PC-9 (cell line): ENCODE results near the gene SART3.

Experiments
- EZH2 ChIP-seq: fragments of 200-600 bp; sonication (generic); IDR thresholded peaks from 2 replicates; pipeline ENCODE4 v1.8.0; 2017; ENCODE audit warnings: antibody characterized with exemption, low read depth
- TF ChIP-seq, protein P1 (sequence below): fragments of 200-600 bp; sonication (generic); conservative IDR thresholded peaks from 2 replicates; pipeline ENCODE4 v1.6.1; 2017; ENCODE audit warnings: mixed run types, antibody characterized with exemption, mild to moderate bottlenecking, moderate library complexity

DNA sequence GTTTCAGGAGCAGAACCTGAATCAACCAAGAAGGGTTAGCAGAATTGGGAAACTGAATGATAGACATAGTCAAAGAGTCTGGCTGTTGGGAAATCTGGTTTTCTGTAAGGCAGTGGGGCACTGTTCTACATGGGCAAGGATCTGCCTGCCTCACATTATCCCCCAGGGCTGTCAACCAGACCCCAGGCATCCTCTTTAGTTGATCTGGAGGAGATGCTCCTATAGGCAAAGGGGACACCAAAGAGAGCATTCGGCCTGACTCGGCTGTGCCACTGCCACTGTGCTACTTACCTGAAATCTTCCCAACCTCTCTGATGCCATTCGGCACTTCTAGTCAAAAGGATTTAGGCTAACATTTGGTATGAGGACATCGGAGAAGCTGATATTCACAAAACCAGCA, 5.5 kb upstream of the SART3 start:
- TF ChIP-seq, protein P1, sequence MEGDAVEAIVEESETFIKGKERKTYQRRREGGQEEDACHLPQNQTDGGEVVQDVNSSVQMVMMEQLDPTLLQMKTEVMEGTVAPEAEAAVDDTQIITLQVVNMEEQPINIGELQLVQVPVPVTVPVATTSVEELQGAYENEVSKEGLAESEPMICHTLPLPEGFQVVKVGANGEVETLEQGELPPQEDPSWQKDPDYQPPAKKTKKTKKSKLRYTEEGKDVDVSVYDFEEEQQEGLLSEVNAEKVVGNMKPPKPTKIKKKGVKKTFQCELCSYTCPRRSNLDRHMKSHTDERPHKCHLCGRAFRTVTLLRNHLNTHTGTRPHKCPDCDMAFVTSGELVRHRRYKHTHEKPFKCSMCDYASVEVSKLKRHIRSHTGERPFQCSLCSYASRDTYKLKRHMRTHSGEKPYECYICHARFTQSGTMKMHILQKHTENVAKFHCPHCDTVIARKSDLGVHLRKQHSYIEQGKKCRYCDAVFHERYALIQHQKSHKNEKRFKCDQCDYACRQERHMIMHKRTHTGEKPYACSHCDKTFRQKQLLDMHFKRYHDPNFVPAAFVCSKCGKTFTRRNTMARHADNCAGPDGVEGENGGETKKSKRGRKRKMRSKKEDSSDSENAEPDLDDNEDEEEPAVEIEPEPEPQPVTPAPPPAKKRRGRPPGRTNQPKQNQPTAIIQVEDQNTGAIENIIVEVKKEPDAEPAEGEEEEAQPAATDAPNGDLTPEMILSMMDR = no peak
- no peak for TF ChIP-seq EZH2
